GM19025 (cell line): ENCODE measurements around the gene KCP.

Experiments
- ATAC-seq: cut with Tn5 transposase; IDR thresholded peaks from one replicate; pipeline ENCODE4 v1.9.1; 2021; ENCODE audit warnings: mild to moderate bottlenecking, low read depth, moderate library complexity; ENCODE audit not compliant: unreplicated experiment

Gene KCP

GRCh38 chr7:128843938-128844621 lies 66.4 kb downstream of the KCP start:
- ATAC-seq: no peak

GRCh38 chr7:128842674-128843641 lies 67.6 kb downstream of the KCP start:
- ATAC-seq: no peak

GRCh38 chr7:128841921-128842673 lies 68.4 kb downstream of the KCP start:
- no peak for ATAC-seq

GRCh38 chr7:128841171-128841690 lies 69.3 kb downstream of the KCP start:
- ATAC-seq: no peak

DNA sequence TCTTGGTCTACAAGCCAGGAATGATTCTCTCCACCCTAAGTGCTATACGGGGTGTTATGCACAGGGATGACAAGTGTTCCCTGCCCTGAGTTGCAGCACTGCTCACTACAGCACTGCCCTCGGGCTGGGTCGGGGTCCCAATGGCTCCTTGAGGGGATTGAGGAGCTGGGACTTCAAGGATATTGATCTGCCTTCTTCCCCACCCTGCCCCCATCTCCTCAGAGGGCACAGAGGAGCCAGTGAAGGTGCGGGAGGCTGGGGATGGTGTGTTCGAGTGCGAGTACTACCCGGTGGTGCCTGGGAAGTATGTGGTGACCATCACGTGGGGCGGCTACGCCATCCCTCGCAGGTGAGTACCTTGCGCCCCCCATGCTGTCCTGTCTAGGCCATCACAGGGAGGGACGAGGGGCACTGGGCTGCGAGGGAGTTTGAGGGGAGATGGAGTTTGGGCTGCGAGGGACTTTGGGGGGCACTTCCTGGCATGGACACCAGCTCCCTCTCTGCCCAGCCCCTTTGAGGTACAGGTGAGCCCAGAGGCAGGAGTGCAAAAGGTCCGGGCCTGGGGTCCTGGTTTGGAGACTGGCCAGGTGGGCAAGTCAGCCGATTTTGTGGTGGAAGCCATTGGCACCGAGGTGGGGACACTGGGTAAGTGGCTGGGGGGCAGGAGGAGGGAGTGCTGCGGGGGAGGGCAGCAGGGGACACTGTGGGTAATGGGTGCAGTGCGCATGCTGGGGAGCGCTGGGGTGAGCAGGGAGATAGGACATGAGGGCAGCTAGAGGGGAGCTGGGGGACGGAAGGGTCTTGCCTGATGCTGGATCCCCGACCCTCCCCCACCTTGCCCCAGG lies 70.0 kb downstream of the KCP start:
- no peak for ATAC-seq

- no peak for ATAC-seq
Observed at GRCh38 chr7:128839751-128840177, 70.7 kb downstream of the KCP start.

- no peak for ATAC-seq
Observed at GRCh38 chr7:128838981-128839731, 71.4 kb downstream of the KCP start.

- no peak for ATAC-seq
Observed at GRCh38 chr7:128838109-128838779, 72.3 kb downstream of the KCP start.

DNA sequence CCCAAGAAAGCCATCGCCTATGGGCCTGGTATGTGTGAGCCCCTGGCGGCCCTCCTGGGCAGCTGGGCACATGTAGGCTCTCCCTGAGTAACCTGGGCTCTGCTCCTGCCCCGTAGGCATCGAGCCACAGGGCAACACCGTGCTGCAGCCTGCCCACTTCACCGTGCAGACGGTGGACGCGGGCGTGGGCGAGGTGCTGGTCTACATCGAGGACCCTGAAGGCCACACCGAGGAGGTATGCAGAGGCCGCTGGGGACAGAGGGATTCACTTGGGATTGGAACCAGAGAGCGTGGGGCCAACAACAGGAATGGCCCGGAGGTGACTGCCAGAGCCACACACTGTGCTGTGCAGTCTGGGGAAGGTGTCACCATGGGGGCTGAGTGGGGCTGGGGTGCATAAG lies 73.0 kb downstream of the KCP start:
- no peak for ATAC-seq

- ATAC-seq: no peak
Observed at GRCh38 chr7:128836729-128837348, 73.7 kb downstream of the KCP start.

GRCh38 chr7:128835790-128836641 lies 74.5 kb downstream of the KCP start:
- no peak for ATAC-seq

GRCh38 chr7:128835231-128835751 lies 75.2 kb downstream of the KCP start:
- ATAC-seq: no peak

DNA sequence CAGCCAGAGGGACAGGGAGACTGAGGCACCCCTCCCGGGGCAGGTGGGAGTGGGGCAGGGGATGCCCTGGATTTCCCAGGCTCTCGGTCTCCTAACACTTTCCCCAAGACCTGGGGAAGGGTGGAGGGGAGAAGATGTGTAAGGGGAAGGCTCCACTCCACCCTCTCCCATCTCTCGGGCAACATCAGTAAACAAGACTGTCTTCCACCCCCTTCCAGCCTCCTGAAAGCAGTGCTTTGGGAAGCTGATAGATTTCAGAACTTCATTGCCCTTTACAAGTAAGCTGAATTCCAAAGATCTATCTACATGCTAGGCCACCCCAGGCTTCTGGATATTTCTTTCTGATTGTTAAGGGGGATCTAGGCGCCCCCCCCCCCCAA lies 76.6 kb downstream of the KCP start:
- ATAC-seq: no peak

GRCh38 chr7:128833148-128833945 lies 77.2 kb downstream of the KCP start:
- no peak for ATAC-seq

DNA sequence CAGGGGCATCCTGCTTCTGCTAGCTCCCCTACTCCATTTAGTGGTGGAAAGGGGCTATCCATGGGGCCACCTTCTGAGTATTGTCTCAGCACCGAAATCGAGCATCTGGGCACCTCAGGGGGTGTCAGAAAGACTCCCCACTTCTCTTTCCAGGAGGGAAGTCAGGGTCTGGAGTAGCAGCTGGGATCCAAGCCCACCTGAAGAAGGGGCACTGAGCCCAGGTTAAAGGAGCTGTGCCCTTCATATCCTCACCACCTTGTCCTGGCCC lies 77.7 kb downstream of the KCP start:
- ATAC-seq: no peak
